Neutrophil (primary cell): ENCODE data around the gene TRMT1.

Source experiments
- H3K27ac ChIP-seq: fragments of 200-600 bp; sonication (generic); 2 replicates; pipeline ENCODE4 v1.5.1; 2016; ENCODE audit warnings: mild to moderate bottlenecking, moderate library complexity
- H3K27me3 ChIP-seq: fragments of 200-600 bp; sonication (generic); 2 replicates; pipeline ENCODE4 v1.6.0; 2016; ENCODE audit warnings: mild to moderate bottlenecking
- H3K36me3 ChIP-seq: fragments of 200-600 bp; sonication (generic); 2 replicates; pipeline ENCODE4 v1.5.1; 2017
- H3K4me1 ChIP-seq, 2 experiments: fragments of 200-600 bp in 1 of 2; sonication (generic) in 1 of 2; 1 replicate in 1 of 2; 2 replicates in 1 of 2; pipeline versions ENCODE4 v1.5.1 to v1.6.1; 2013 to 2016; ENCODE audit warnings: low read depth in 1 of 2, low read length in 1 of 2, mild to moderate bottlenecking in 1 of 2, moderate library complexity in 1 of 2; ENCODE audit not compliant: control insufficient read depth in 1 of 2, insufficient read depth in 1 of 2
- H3K4me3 ChIP-seq, 2 experiments: fragments of 200-600 bp in 1 of 2; sonication (generic) in 1 of 2; 1 replicate in 1 of 2; 2 replicates in 1 of 2; pipeline ENCODE4 v1.5.1; 2013 to 2016; ENCODE audit warnings: low read depth in 1 of 2, low read length in 1 of 2, mild to moderate bottlenecking in 1 of 2, moderate library complexity in 1 of 2
- H3K9me3 ChIP-seq: fragments of 200-600 bp; sonication (generic); 2 replicates; pipeline ENCODE4 v1.5.1; 2016
- TF ChIP-seq, protein P1 (sequence below): fragments of 200-600 bp; sonication (generic); IDR thresholded peaks from 2 replicates; pipeline ENCODE4 v1.5.1; 2016; ENCODE audit warnings: antibody characterized with exemption

The TRMT1 gene

GRCh38 chr19:13134626-13135025 lies 18.1 kb upstream of the TRMT1 start:
- Histone ChIP-seq H3K4me1 (peaks cover 10 to 13% of the 10 kb centered on the region in 2 experiments), H3K27ac (no peak overlapping the region), H3K9me3 (no peaks in the 10 kb centered on the region), H3K36me3 (peaks cover 45% of the 10 kb centered on the region), H3K27me3 (no peaks in the 10 kb centered on the region), H3K4me3 (no peak overlapping the region)
- TF ChIP-seq, protein P1, sequence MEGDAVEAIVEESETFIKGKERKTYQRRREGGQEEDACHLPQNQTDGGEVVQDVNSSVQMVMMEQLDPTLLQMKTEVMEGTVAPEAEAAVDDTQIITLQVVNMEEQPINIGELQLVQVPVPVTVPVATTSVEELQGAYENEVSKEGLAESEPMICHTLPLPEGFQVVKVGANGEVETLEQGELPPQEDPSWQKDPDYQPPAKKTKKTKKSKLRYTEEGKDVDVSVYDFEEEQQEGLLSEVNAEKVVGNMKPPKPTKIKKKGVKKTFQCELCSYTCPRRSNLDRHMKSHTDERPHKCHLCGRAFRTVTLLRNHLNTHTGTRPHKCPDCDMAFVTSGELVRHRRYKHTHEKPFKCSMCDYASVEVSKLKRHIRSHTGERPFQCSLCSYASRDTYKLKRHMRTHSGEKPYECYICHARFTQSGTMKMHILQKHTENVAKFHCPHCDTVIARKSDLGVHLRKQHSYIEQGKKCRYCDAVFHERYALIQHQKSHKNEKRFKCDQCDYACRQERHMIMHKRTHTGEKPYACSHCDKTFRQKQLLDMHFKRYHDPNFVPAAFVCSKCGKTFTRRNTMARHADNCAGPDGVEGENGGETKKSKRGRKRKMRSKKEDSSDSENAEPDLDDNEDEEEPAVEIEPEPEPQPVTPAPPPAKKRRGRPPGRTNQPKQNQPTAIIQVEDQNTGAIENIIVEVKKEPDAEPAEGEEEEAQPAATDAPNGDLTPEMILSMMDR = no peak

- H3K4me1 ChIP-seq = peaks cover 0 to under 1% of the 10 kb centered on the region in 2 experiments
- peaks cover 34% of the 10 kb centered on the region for H3K36me3 ChIP-seq
Measured at GRCh38 chr19:13133241-13133870, 16.8 kb upstream of the TRMT1 start.

GRCh38 chr19:13132471-13133180 lies 16.1 kb upstream of the TRMT1 start:
- no peaks in the 10 kb centered on the region for H3K4me1 ChIP-seq
- TF ChIP-seq, protein P1 = no peak
- H3K27ac ChIP-seq = peak overlapping the region; percentile 8
- no peaks in the 10 kb centered on the region for H3K9me3 ChIP-seq
- H3K36me3 ChIP-seq = peaks cover 27% of the 10 kb centered on the region
- H3K27me3 ChIP-seq = no peaks in the 10 kb centered on the region
- H3K4me3 ChIP-seq = no peak overlapping the region

More at GRCh38 chr19:13133241-13133870, 16.8 kb upstream of the TRMT1 start:
- Histone ChIP-seq H3K4me3 (no peak overlapping the region), H3K27me3 (no peaks in the 10 kb centered on the region), H3K27ac (no peak overlapping the region), H3K9me3 (no peaks in the 10 kb centered on the region)
- TF ChIP-seq, protein P1 = no peak

DNA sequence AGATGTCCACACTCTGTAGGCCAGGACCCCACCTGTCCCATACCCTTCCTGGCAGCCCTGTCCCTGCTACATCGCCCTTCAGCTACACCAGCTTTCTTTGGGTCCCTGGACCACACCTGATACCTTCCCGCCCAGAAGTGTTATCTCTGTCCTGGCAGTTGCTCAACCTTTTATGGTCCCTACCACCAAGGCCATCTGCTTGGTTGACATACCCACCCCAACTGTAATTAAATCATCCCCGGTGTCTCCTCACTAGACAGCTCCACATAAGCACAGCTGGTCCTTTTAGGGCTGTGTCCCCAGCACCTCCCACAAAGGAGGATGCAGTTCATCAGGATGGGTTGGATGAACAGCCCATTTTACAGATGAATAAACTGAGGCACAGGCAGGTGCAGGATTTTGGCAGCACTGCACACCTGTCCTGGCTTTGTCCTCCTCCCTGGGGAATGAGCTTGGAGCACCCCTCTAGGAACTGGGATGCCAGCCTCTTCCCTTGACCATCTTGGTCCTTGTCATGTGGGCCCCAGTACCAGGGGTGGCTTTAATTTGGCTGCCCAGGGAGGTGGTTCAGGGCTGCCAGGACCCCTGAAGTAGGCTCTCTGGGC lies 14.4 kb upstream of the TRMT1 start:
- H3K27me3 ChIP-seq = no peaks in the 10 kb centered on the region
- no peak overlapping the region for H3K4me3 ChIP-seq
- TF ChIP-seq, protein P1 = no peak
- H3K9me3 ChIP-seq = no peaks in the 10 kb centered on the region
- no peaks in the 10 kb centered on the region for H3K4me1 ChIP-seq
- no peak overlapping the region for H3K27ac ChIP-seq
- H3K36me3 ChIP-seq = peaks cover 15% of the 10 kb centered on the region

DNA sequence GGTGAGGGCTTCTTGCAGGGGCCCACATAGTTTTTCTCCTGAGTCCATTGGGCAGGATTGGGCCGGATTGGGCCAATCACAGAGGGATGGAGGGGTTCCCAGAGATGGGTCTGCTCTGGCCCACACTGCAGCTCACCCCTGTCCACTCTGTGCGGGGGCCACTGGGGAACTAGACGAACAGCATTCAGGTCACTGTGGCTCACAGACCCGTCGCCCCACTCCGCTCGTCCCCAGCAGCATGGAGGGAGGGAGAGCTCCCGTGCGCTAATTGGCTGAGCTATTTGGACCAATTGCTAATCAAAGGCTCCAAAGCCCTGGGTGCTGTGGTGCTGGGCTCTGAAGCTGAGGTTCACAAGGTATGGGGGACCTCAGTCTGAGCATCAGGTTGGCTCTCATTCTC lies 12.8 kb upstream of the TRMT1 start:
- Histone ChIP-seq H3K36me3 (peaks cover 11% of the 10 kb centered on the region), H3K27me3 (no peaks in the 10 kb centered on the region), H3K4me3 (no peak overlapping the region), H3K9me3 (no peaks in the 10 kb centered on the region), H3K4me1 (no peaks in the 10 kb centered on the region), H3K27ac (no peak overlapping the region)
- TF ChIP-seq, protein P1 = no peak
